GM21367 (cell line): ENCODE measurements around the gene SCAPER.
"Not testable (repeated sequence)": the region's sequence is repeated elsewhere in the genome, so short reads cannot be mapped to it uniquely, and the experiment has no call there.

Experiments
- ATAC-seq: cut with Tn5 transposase; IDR thresholded peaks from one replicate; pipeline ENCODE4 v1.9.1; 2021; ENCODE audit not compliant: unreplicated experiment

Gene SCAPER

DNA sequence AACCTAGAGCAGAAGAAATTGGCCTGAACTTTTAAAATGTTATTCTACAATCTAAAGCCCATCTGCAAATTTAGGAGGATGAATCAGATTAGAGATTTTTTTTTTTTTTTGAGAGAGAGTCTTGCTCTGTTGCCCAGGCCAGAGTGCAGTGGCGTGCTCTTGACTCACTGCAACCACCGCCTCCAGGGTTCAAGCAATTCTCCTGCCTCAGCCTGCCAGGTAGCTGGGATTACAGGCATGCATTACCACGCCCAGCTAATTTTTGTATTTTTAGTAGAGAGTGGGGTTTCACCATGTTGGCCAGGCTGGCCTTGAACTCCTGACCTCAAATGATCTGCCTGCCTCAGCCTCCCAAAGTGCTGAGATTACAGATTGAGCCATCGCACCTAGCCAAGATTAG is 607.2 kb downstream of the SCAPER start:
- ATAC-seq = not testable (repeated sequence)
